ENCODE measurements around the gene LRP1-AS.

LRP1-AS gene

DNA sequence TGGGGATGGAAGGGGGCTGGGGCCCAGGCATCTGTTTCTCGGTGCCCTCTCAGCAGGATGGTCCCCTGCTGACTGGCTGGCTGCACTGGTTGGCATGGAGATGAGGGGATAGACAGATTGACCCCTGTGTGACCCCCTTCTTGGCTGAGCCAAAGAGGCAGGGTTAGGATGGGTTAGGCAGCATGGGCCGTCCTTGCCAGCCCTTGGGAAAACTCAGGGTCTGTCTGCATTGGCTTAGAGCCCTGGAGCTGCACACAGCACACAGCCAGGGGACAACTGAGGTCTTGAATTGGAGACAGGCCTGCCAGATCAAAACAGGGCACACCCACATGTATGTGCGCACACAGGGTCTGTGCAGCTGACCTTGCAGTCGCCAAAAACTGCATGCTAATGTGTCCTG, 11.2 kb upstream of the LRP1-AS start:
- DNase-seq = no peak

DNA sequence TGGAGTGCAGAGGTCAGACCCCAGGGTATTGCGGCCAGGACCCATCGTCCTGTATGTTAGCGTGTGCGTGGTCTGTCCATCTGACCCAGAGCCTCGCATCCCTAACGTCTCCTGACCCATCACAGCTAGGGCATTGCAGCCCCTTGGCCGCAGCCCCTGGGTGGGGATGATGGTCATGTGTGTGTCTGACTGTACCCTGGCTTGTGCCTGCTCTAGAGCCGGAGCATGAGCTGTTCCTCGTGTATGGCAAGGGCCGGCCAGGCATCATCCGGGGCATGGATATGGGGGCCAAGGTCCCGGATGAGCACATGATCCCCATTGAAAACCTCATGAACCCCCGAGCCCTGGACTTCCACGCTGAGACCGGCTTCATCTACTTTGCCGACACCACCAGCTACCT, 10.8 kb upstream of the LRP1-AS start:
- DNase-seq = no peak

DNA sequence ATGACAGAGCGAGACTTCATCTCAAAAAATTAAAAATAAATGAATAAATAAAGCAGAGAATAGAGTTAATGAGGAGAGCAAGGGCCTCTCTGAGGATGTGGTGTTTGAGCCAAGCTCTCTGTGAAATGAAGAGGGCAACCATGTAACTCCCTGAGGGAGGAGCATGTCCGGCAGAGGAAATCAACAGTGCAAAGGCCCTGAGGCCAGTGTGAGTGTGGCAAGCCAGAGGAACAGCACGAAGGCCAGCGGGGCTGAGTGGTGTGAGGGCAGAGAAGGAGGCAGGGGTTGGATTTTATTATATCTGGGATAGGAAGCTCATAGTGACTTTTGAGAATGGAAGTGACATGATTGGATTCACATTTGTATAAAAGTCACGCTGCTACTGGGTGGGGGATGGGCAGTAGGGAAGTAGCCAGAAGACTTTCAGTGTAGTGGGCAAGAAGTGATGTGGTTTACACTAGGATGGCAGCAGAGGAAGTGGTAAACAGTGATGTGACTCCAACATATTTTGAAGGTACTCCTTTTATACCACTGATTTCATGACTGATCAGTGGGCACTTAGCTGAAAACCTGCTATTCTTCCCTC, 10.3 kb upstream of the LRP1-AS start:
- DNase-seq = no peak

DNA sequence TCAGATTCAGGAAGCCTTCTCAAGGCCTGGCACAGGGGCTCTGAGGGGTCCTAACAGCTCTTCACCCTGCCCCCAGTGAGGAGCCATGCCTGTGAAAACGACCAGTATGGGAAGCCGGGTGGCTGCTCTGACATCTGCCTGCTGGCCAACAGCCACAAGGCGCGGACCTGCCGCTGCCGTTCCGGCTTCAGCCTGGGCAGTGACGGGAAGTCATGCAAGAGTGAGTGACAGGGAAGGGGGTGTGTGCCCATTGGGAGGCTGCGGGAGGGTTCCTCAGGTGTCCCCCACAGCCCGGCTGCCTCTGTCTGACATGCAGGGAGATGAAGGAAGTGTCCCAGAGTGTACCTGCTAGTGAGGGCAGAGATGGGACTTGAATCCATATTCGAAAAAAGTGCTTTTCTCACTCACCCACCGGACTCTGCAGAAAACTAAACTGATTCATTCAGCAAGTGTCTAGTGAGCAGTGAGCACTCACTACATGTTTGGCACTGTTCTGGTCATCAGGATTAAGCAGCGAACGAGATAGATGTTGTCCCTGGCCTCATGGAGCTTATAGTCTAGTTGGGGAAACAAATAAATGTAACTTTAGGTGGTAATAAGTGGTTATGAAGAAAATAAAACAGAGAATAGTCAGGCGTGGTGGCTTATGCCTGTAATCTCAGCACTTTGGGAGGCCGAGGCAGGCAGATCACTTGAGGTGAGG, 9.4 kb upstream of the LRP1-AS start:
- no peak for DNase-seq

DNA sequence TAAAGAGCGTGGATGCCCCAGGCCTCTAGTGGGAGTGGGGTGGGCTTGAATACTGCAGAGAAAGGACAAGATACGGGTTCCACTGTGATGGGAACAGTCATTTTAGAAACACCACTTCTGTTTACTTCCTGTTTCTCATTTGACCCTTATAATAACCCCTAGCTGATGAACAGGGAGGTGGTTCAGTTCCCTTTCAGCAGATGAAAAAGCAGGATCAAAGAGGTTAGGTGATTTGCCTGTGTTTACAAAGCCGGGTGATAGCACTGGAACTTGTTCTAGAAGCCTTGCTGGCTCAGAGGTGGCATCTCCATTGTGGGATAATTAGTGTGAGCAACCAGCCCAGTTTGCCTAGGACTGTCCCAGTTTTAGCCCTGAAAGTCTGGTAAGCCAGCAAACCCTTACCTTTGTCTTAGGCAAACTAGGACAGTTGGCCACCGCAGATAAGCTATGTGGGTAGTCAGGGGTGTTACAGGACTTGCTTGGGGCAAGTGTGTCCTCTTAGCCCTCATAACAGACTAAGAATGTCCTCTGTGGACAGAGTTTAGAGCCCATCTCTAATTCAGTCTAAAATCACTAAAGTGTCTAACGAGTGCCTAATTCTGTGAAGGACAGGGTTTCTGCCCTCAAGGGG, 7.5 kb upstream of the LRP1-AS start:
- no peak for DNase-seq

DNA sequence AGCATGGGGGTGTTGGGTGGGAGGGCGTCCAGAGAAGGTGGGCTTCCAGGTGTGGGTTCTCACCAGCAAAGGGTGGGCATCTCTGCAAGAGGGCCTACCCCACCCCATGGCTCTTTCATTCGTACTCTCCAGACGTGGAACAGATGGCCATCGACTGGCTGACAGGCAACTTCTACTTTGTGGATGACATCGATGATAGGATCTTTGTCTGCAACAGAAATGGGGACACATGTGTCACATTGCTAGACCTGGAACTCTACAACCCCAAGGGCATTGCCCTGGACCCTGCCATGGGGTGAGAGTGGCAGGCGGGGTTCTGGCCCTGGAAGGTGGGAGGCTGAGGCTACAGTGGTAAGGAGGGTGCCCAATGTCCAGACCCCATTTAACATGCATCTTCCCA, 6.7 kb upstream of the LRP1-AS start:
- no peak for DNase-seq

DNA sequence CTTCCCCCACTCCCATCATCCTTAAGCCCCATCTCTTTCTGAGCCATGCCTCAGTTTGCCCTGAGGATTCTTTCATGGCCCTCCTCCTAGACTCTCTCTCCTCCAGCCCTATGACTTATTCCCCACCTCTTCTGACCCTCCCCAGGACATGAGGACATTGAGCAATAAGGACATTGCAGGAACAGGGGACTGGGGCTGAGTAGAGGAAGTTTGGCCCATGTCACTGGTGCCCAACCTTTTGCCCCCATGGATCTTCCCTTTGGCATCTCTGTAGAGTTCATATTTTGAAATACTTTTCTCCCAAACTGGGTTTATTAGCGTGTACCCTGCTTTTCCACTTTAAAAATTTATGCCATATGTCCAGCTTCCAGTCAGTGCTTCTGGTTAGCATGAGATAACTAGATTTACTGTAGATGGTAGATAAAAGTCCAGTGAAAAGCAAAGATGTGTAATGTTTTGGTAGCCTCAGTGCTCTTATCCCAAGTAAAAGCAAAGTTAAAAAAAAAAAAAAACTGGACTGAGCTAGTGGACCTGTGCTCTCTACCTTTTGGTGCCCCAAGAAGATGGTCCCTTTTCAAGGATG, 6.1 kb upstream of the LRP1-AS start:
- no peak for DNase-seq

DNA sequence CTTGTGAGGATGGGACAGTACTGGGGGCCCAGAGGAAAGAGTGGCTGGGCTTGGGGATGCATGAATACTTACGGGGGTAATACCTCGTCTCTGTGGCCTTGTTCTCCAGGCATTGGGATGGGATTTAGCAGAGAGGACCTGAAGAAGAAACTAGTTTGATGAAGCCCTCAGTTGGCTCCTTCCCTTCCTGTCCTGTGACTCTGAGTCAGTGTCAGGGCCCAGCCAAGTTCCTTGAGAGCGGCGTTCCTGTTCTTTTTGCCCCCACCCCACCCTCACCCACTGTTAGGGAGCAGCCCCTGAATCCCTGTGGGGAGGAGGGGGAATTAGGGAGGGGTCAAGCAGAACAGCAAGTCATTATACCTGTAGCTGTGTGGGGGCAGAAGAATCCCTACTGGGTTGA, 5.2 kb upstream of the LRP1-AS start:
- peak; percentile 72 for DNase-seq

DNA sequence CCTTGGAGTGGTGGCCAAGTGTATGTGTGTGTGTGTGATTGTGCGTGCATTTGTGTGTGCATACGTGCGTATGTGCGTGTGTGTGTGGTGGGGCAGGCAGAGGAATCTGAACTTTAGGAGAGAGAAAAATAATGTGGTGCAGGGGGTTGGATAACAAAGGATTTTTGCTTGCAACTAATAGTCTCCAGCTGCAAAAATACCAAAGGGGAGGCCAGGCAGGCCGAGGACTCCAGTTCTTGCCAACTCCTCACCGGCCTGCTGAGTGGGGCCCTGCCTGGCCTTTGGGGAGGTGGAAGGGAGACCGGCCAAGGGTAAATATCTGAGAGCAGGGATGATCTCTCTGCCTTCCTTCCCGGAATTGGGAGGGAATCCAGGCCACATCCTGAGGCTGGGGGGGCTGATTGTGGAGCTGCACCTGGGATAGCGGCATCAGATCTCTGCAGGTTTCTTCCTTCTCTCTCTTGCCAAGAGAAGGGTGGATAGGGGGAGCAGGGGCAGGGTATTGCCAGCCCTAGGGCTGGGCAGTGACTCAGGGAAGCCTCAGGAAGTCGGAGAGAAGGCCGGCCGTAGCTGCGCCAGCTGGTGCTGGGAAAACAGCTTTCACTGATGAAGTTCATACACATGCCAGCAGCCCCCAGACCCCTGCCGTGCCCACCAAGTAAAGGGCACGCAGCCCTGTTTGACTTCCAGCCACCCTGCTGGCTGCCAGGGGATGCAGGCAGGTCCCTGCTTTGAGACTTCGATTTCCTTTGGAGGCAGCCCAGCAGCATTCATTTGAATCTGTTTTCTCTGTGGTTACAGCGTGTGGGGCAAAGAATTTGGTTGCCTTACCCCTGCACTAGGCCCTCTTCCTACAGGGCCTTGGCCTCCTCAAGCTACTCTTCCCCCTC, 4.6 kb upstream of the LRP1-AS start:
- peak; percentile 78 for DNase-seq

DNA sequence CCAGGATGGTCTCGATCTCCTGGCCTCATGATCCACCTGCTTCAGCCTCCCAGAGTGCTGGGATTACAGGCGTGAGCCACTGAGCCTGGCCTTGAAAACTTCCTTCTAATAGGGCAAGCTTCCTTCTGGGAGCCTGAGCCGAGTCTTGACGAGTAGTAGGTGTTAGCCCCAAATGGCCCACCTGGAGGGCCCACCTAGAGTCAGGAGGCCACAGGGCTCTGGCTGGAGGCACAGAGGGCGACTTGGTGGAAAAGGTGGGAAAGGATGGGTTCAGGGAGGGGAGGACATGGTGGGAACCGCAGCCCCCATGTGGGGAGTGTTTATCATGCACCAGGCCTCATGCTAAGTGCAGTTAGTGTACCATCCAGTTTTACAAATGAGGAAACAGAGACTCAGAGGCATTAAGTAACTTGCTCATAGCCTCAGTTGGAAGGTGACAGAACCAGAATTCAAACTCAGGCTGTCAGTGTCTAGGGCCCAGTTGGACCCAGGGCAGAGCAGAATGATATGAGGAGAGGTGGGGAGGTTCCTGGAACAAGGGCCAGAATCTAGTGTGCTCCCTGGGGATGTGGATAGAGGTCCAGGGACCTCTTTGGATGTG, 3.1 kb upstream of the LRP1-AS start:
- no peak for DNase-seq

DNA sequence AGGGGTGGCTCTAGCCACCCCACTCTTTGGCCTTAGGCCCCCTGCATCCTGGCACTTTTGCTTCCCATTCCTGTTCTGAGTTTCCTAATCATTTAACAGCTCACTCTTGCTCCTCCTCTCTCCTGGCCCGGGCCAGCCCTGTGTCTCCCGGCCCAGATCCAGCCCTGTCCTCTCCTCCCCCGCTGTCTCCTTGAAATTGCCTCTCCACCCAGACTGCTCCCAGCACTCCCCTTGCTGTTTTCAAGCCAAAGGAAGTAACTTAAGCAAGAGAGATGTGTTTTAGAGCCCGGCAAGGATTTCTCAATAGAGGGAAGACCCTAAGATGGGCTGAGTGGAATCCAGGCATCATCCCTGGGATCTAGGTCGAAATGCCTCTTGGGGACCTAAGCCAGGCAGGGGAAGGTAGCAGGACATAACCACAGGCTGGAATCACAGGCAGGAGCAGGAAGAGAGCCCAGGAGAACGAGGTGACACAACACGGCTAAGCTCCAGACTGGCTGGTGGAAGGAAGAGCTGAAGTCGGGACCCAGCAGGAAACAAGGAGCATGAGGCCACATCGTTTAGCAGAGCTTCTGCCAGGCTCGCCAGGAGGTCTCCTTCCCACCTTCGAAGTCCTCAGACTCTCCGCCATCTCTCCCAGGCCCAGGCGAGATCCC, 2.0 kb upstream of the LRP1-AS start:
- peak; percentile 71 for DNase-seq

DNA sequence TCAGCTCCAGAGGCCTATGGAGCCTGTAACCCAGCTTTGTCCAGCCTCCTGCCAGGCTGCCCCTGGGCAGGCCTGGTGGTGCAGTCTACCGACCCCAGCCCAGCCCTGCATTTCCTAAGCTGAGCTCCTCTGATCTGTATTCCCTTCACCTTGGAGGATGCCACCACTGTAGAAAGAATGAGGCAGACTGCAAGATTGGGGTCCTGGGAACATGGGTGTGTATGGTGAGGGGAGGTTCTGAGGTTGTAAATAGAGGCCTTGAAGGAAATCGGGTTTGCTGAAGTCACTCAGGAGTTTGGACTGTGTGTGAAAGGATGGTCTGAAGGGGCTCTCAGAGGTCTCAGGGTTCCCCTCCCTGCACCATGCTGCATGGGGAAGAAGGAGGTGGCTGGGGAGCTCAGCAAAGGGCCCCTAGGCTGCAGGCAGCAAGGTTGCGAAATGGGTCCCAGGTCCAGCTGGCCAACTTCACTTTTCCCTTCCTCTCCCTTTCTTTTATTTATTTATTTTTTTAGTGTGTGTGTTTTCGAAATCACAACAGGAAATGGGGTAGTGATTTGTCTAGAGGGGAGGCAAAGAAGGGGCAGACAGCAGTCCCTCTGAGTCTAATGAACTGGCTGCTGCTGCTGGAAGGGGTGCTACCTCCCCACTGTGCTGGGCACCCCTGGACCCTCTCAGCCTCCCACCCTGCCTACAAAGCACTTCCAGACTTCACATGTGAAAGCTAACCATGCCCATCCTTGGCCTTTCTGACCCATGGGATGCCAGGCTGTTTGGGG, 1.2 kb upstream of the LRP1-AS start:
- DNase-seq = peak; percentile 92

DNA sequence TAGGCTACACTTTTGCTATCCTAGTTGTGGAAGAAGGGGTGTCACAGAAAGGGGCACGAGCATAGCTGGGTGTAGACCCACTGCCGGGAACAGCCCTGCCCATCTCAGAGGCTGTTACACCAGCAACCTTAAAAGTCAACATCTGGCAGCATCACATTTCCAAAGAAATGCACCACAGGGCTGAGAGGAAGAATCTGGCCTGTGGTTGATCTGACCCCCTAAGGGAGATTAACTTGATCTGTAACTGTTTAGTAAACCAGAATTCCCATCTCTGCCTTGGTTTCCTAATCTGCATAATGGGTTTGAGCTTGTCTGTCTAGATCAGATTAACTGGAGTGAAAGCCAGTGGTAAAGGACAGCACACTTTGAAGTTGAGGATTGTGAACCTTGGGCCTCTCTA, 1.3 kb downstream of the LRP1-AS start:
- DNase-seq = no peak

DNA sequence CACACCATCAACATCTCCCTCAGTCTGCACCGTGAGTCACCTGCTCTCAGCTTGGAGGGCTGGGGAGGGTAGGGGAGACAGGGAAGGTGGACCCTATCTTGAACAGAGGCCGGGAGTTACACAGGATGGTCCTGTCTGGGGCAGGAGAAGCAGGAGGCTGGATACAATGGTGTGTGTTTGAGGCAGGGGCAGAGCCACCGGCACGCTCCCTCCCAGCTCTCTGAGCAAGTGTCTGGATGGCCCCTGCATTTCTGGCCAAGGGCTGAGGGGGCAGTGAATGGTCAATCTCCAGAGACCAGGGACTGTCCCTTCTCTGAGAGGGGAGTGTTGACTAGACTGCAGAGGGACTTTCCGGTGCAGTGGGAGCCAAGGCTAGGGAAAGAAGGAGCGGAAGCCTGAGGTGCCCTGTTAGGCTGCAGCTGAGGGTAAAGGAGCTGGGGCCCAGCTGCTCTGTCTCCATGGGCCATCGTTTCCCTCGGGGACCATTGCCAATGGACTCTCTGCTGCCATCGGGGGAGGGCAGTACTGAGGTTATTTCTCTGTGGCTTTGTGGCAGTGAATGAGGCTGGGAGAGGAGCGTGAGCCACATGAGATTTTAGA, 1.9 kb downstream of the LRP1-AS start:
- DNase-seq = no peak

DNA sequence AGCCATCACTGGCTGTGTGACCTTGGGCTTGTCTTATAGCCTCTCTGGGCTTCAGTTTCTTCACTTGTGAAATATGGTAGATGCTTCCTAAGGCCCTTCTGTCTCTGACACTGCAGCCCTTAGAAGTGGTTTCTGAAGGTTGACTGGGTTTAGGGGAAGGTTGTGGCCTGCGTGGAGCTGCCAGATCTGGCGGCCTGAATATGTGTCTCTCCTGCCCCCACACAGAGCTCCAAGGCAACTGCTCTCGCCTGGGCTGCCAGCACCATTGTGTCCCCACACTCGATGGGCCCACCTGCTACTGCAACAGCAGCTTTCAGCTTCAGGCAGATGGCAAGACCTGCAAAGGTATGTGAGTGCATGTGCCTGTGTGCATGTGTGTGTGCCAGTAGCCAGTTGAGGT, 4.0 kb downstream of the LRP1-AS start:
- DNase-seq = no peak

DNA sequence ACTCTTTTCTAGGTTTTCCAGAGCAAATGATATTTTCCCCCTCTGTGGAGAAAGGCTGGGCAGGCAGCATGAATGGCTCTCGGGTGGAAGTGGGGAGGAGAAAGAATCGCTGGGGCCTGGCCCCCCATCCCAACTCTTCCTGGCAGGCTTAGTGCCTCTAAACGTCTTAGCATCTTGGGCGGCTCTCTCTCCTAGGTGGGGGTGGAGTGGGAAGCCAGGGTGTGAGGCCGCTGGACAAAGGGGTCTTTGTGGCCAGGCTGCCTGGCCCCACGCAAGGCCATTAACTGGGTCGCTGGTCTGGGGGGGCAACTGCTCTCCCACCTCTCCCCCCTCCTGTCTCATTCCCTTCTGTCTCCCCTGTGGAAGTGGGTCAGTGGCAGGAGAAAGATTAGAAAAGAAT, 4.7 kb downstream of the LRP1-AS start:
- no peak for DNase-seq

DNA sequence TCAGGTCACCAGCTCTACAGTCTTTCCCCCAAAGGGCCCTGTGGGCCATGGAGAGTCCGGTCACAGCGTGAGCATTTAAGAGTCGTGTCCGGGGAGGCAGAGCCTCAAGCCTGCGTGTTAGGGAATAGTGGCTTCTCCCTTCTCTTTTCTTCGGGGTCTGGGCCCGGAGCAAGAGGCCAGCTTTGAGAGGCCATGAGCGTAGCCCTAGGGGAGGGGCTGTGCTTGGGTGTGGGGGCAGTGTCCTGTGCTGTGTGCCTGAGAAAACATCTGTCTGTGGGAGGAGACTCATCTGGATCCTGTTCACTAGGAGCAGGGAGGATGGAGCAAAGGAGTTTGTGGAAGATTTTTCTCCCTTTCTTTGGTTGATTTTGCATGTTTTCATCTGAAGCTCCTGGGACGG, 5.3 kb downstream of the LRP1-AS start:
- no peak for DNase-seq

DNA sequence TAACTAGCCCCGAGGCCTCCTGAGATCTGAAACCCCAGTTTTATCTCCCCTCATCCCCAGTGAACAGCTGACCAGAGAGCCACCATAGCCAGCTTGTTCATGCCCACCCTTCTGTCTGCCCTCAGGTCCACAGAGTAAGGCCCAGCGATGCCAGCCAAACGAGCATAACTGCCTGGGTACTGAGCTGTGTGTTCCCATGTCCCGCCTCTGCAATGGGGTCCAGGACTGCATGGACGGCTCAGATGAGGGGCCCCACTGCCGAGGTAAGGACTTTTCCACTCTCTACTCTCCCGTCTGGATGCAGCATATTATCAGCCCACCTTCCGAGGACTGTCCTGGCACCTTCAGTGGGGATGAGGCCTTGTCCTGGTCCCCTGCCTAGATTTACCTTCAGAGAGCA, 6.2 kb downstream of the LRP1-AS start:
- DNase-seq = no peak

DNA sequence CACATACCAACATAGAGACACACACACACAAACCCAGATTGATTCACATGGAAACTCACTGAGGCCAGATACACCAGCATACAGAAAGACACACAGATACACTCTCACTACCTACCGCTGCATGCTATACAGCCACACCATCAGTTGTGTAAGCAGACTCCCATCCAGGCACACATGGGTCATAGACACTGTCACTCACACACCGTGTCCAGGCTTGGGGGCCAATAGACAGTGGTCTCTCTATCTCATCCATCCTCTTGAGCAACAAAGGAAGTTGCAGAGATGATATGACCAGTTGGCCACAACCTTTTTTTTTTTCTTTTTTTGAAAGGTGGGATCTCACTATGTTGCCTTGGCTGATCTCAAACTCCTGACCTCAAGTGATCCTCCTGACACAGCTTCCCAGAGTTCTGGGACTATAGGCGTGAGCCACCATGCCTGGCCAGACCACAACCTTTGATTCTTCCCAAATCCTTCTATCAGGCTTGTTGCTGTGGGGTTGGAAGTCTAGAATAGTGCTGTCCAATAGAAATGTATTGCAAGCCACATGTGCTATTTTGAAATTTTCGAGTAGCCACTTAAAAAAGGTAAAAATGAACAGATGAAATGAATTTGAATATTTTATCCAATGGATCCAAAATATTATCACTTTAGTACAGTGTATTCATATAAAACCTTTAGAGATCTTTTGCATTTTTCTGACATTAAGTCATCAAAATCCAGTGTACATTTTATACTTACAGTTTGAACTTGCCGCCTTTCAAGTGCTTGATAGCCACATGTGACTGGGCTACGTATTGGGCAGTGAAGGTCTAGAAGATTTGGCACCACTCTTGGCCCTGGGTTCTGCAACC, 7.4 kb downstream of the LRP1-AS start:
- DNase-seq = peak; percentile 72
